H1 (cell line): ENCODE measurements around the gene KCNMB4. TPM values are rescaled to one million over a fixed set of nuclear protein-coding genes. Genes with fewer than 3 reads are reported as not detected.

Experiments
- CEBPB ChIP-seq: IDR thresholded peaks from 2 replicates; pipeline ENCODE4 v1.6.1; 2012; ENCODE audit warnings: low read depth, low read length
- CHD7 ChIP-seq: fragments of 300-600 bp; sonication (generic); IDR thresholded peaks from 2 replicates; pipeline ENCODE4 v1.7.1; 2012; ENCODE audit warnings: low read length, moderate library complexity, mild to moderate bottlenecking, inconsistent platforms; ENCODE audit not compliant: insufficient replicate concordance
- CTCF ChIP-seq, 3 experiments: IDR thresholded peaks; 1 replicate in 2 of 3; 2 replicates in 1 of 3; pipeline versions ENCODE4 v1.5.1 to v1.6.1; 2011; ENCODE audit warnings: low read length in 3 of 3, mild to moderate bottlenecking in 3 of 3, inconsistent platforms in 2 of 3, low read depth in 1 of 3, moderate library complexity in 1 of 3; ENCODE audit not compliant: insufficient read depth in 1 of 3; ENCODE audit errors: control extremely low read depth in 1 of 3
- GTF2F1 ChIP-seq: IDR thresholded peaks from 2 replicates; pipeline ENCODE4 v1.6.1; 2012; ENCODE audit warnings: low read depth, low read length, improper control_type of control experiment, borderline replicate concordance
- MAX ChIP-seq: IDR thresholded peaks from 2 replicates; pipeline ENCODE4 v1.6.1; 2012; ENCODE audit warnings: inconsistent platforms
- RBBP5 ChIP-seq: IDR thresholded peaks from 2 replicates; pipeline ENCODE4 v1.7.1; 2012; ENCODE audit warnings: low read depth, mild to moderate bottlenecking, inconsistent platforms, low read length, moderate library complexity, borderline replicate concordance
- SP1 ChIP-seq: IDR thresholded peaks from 2 replicates; pipeline ENCODE4 v1.6.1; 2011; ENCODE audit warnings: low read depth, low read length
- polyA plus RNA-seq, 7 experiments: library from polyadenylated mRNA; depleted of rRNA in 3 of 7; stranded (reverse) in 5 of 7; unstranded in 2 of 7; fragments of >200 nt in 5 of 7; fragments of 200-250 nt in 2 of 7; gene quantifications; 1 replicate in 5 of 7; 2 replicates in 1 of 7; 4 replicates in 1 of 7; pipeline versions ENCODE4 v1.2.1 to v1.2.3, GENCODE V29; 2011 to 2013; ENCODE audit warnings: missing spikeins in 2 of 7, mixed read lengths in 2 of 7
- total RNA-seq: library from RNA; stranded (reverse); fragmentation: NEBNext Ultra II Directional; extraction: Animal tissue kit (Norgen Biotek cat#: 25700); gene quantifications from 2 replicates; pipeline ENCODE4 v1.2.1, GENCODE V29; 2021

The KCNMB4 gene
- total and polyA plus RNA-seq, 2 of the 8 experiments (the other 6 are each of a cell fraction or from before 2014, with no cell fraction given) = 10.9 to 16.0 TPM

GRCh38 chr12:70426620-70427019 is 60.5 kb downstream of the KCNMB4 start (continued):
- no peak for TF ChIP-seq CHD7
- no peak for TF ChIP-seq SP1
- no peak for TF ChIP-seq CTCF (IDR thresholded peaks at IDR 0.05; ENCODE audit: control extremely low read depth in 1 of 3, insufficient read depth in 1 of 3, low read depth in 1 of 3, low read length in 3 of 3)
- no peak for TF ChIP-seq CEBPB
- no peak for TF ChIP-seq MAX
- TF ChIP-seq RBBP5 = no peak
- no peak for TF ChIP-seq GTF2F1
